Endothelial cell of umbilical vein (primary cell): ENCODE data around the gene RNFT2. TPM values are rescaled to one million over a fixed set of nuclear protein-coding genes. Genes with fewer than 3 reads are reported as not detected.

Source experiments
- BruUV-seq: library from RNA; stranded (reverse); fragments of 400-500 nt; replicated peaks from 2 replicates; lab custom pipeline; 2021; lab: Mats Ljungman, UMichigan
- CTCF ChIA-PET: fragments of 300-600, 350-600 bp; sonication (Branson Sonifier 250); formaldehyde crosslinking; loops from one replicate; lab custom pipeline; 2021; ENCODE audit warnings: antibody characterized with exemption, inconsistent platforms; lab: Charles Lee
- POLR2A ChIA-PET: fragments of 300-600, 350-600 bp; sonication (Branson Sonifier 250); formaldehyde crosslinking; loops from one replicate; lab custom pipeline; 2021; ENCODE audit warnings: antibody characterized with exemption, inconsistent platforms; lab: Charles Lee
- DNase-seq: peaks from one replicate; pipeline ENCODE4 v3.0.0-alpha.2; 2011; ENCODE audit warnings: low read depth, low spot score
- FAIRE-seq: peaks from 2 replicates; lab custom pipeline; 2011; peaks lifted over from hg19 to GRCh38; lab: Jason Lieb, UNC
- H2AFZ ChIP-seq: 2 replicates; pipeline ENCODE4 v1.6.0; 2012; ENCODE audit warnings: low read depth, low read length, control low read depth, inconsistent platforms
- H3K27ac ChIP-seq: 2 replicates; pipeline ENCODE4 v1.5.1; 2011; ENCODE audit warnings: low read depth, mild to moderate bottlenecking, control low read depth, low read length, moderate library complexity; ENCODE audit not compliant: insufficient read depth
- H3K27me3 ChIP-seq, 2 experiments: 2 replicates each; pipeline versions ENCODE4 v1.6.0 to v1.6.1; 2011; ENCODE audit warnings: low read length in 2 of 2, mixed read lengths in 1 of 2; ENCODE audit not compliant: control insufficient read depth in 2 of 2, insufficient read depth in 2 of 2
- H3K36me3 ChIP-seq, 2 experiments: 2 replicates in 1 of 2; 3 replicates in 1 of 2; pipeline ENCODE4 v1.5.1; 2011; ENCODE audit warnings: low read length in 2 of 2, mild to moderate bottlenecking in 1 of 2, moderate library complexity in 1 of 2; ENCODE audit not compliant: control insufficient read depth in 2 of 2, insufficient read depth in 2 of 2; ENCODE audit errors: extremely low read depth in 1 of 2
- H3K4me1 ChIP-seq: 3 replicates; pipeline ENCODE4 v1.5.1; 2011; ENCODE audit warnings: mild to moderate bottlenecking, low read length; ENCODE audit not compliant: control insufficient read depth, insufficient read depth; ENCODE audit errors: extremely low read depth
- H3K4me2 ChIP-seq: 2 replicates; pipeline ENCODE4 v1.6.1; 2011; ENCODE audit warnings: low read length, control low read depth, mixed read lengths; ENCODE audit not compliant: insufficient read depth
- H3K4me3 ChIP-seq, 3 experiments: fragments of 200-600 bp in 1 of 3; sonication (generic), shearing (Covaris generic) in 1 of 3; replicated peaks in 1 of 3; 2 replicates each; pipeline ENCODE4 v1.5.1; 2011 to 2016; ENCODE audit warnings: control low read depth in 3 of 3, low read length in 3 of 3, mild to moderate bottlenecking in 2 of 3, inconsistent platforms in 1 of 3, low read depth in 1 of 3, moderate library complexity in 1 of 3; ENCODE audit not compliant: insufficient read depth in 1 of 3
- H3K79me2 ChIP-seq: 2 replicates; pipeline ENCODE4 v1.6.0; 2012; ENCODE audit warnings: low read length, inconsistent platforms; ENCODE audit not compliant: control insufficient read depth, insufficient read depth
- H3K9ac ChIP-seq: replicated peaks from 2 replicates; pipeline ENCODE3; 2011; ENCODE audit warnings: low read length, control low read depth; ENCODE audit not compliant: insufficient read depth; ENCODE audit errors: extremely low read depth
- H3K9me1 ChIP-seq: replicated peaks from 3 replicates; pipeline ENCODE4 v1.6.0; 2011; ENCODE audit warnings: mild to moderate bottlenecking, low read length; ENCODE audit not compliant: control insufficient read depth, insufficient read depth; ENCODE audit errors: extremely low read depth
- H3K9me3 ChIP-seq: replicated peaks from 2 replicates; pipeline ENCODE4 v1.5.1; 2012; ENCODE audit warnings: low read length, inconsistent platforms; ENCODE audit not compliant: control insufficient read depth, insufficient read depth
- H4K20me1 ChIP-seq: replicated peaks from 2 replicates; pipeline ENCODE3; 2011; ENCODE audit warnings: mild to moderate bottlenecking, low read length; ENCODE audit not compliant: control insufficient read depth, insufficient read depth; ENCODE audit errors: extremely low read depth
- GATA2 ChIP-seq: IDR thresholded peaks from 2 replicates; pipeline ENCODE4 v1.7.0; 2011; ENCODE audit warnings: low read depth, mild to moderate bottlenecking, moderate library complexity, mixed read lengths, low read length; ENCODE audit not compliant: insufficient read length, insufficient read depth
- JUN ChIP-seq: IDR thresholded peaks from 2 replicates; pipeline ENCODE4 v1.6.1; 2011; ENCODE audit warnings: borderline replicate concordance, low read depth; ENCODE audit not compliant: insufficient read length, insufficient read depth
- POLR2A ChIP-seq: IDR thresholded peaks from 2 replicates; pipeline ENCODE4 v1.6.1; 2012; ENCODE audit warnings: low read depth, mild to moderate bottlenecking, control low read depth, low read length
- POLR2AphosphoS5 ChIP-seq: IDR thresholded peaks from 2 replicates; pipeline ENCODE4 v1.6.1; 2012; ENCODE audit warnings: low read depth, mild to moderate bottlenecking, control low read depth, low read length, moderate library complexity; ENCODE audit not compliant: insufficient read depth
- dilution Hi-C: fragments of 300-500 bp; cut with MboI; formaldehyde crosslinking; loops from one replicate; pipeline ENCODE4 v1.15.0; 2019; ENCODE audit warnings: low sequenced_read_pairs; ENCODE audit not compliant: extremely low pct_ligation_motif_present
- intact Hi-C: fragments of 100-400 bp; cut with micrococcal nuclease; formaldehyde crosslinking; loops from one replicate; pipeline ENCODE4 v1.10.0; 2022
- polyA plus RNA-seq, 4 experiments: library from polyadenylated mRNA; depleted of rRNA in 3 of 4; stranded (reverse) in 3 of 4; unstranded in 1 of 4; fragments of >200 nt; gene quantifications; 2 replicates each; pipeline versions ENCODE4 v1.2.1 to v1.2.3, GENCODE V29; 2011 to 2012; ENCODE audit warnings: missing spikeins in 1 of 4
- total RNA-seq: library from RNA; stranded (reverse); gene quantifications from 2 replicates; pipeline ENCODE4 v1.2.3, GENCODE V29; 2021
- TF ChIP-seq, protein P1 (sequence below): IDR thresholded peaks from 2 replicates; pipeline ENCODE4 v1.6.1; 2011; ENCODE audit not compliant: insufficient read depth, insufficient read length
- TF ChIP-seq, protein P2 (sequence below), 2 donors: IDR thresholded peaks; 1 replicate in 1 of 2; 2 replicates in 1 of 2; pipeline ENCODE4 v1.5.1; 2011; ENCODE audit warnings: low read length in 2 of 2, mild to moderate bottlenecking in 2 of 2, moderate library complexity in 2 of 2, control low read depth in 1 of 2, inconsistent platforms in 1 of 2, low read depth in 1 of 2; ENCODE audit not compliant: insufficient read depth in 1 of 2; ENCODE audit errors: extremely low read depth in 1 of 2

The RNFT2 gene
- total and polyA plus RNA-seq, 2 donors (not counting 3 experiments of a cell fraction or from before 2014, with no cell fraction given): 1.4 to 6.6 TPM

DNA sequence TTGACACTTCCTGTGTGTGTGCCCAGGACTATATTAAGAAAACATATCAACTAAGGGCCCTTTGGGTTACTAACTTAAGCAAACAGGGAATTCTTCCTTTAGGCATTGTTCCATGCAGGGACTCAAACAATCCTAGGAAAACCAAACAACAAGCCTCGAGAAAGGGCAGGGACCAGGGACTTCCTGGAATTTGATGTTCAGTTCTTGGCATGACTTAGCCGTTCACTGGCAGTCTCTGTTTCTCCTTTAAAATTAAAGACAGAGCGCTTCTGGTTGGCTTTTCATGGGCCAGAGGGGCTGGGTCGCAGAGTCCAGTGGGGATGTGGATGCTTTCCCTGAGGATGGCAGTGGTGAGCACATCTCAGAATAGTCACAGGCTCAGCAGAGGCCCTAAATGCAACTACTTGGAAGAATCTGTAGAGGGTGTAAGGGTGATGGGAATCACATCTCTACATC lies 35.2 kb downstream of the RNFT2 start:
- Histone ChIP-seq H3K79me2 (no peaks in the 10 kb centered on the region), H3K4me1 (peaks cover 18% of the 10 kb centered on the region), H3K4me2 (no peak overlapping the region), H3K9me3 (no peaks in the 10 kb centered on the region), H3K27ac (peak overlapping the region; percentile 24), H3K36me3 (no peaks in the 10 kb centered on the region), H3K4me3 (no peak overlapping the region), H3K9ac (no peak overlapping the region), H4K20me1 (no peaks in the 10 kb centered on the region), H3K27me3 (no peaks in the 10 kb centered on the region), H3K9me1 (no peaks in the 10 kb centered on the region), H2AFZ (no peak overlapping the region)
- BruUV-seq: no TSS peak
- TF ChIP-seq GATA2 (no peak), JUN (peak; percentile 30), POLR2AphosphoS5 (peak; percentile 24), POLR2A (no peak)
- TF ChIP-seq, protein P1, sequence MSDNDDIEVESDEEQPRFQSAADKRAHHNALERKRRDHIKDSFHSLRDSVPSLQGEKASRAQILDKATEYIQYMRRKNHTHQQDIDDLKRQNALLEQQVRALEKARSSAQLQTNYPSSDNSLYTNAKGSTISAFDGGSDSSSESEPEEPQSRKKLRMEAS: no peak
- TF ChIP-seq, protein P2, sequence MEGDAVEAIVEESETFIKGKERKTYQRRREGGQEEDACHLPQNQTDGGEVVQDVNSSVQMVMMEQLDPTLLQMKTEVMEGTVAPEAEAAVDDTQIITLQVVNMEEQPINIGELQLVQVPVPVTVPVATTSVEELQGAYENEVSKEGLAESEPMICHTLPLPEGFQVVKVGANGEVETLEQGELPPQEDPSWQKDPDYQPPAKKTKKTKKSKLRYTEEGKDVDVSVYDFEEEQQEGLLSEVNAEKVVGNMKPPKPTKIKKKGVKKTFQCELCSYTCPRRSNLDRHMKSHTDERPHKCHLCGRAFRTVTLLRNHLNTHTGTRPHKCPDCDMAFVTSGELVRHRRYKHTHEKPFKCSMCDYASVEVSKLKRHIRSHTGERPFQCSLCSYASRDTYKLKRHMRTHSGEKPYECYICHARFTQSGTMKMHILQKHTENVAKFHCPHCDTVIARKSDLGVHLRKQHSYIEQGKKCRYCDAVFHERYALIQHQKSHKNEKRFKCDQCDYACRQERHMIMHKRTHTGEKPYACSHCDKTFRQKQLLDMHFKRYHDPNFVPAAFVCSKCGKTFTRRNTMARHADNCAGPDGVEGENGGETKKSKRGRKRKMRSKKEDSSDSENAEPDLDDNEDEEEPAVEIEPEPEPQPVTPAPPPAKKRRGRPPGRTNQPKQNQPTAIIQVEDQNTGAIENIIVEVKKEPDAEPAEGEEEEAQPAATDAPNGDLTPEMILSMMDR (IDR thresholded peaks at IDR 0.05; ENCODE audit: extremely low read depth in 1 of 2, insufficient read depth in 1 of 2, low read depth in 1 of 2, low read length in 2 of 2): peak; percentile 15 to 32
- ChIA-PET CTCF (no interaction called here), POLR2A (no interaction called here)
- DNase-seq: peak; percentile 87
- FAIRE-seq: peak; percentile 95
- intact Hi-C loops: loop anchor here (1.0 to 5.0 kb wide), 3 partner anchors 35 to 109 kb away; partner anchors contain the start of genes HRK, RNFT2 and SPRING1
- dilution Hi-C loops: no loop called here
